GM19438 (cell line): Measurements from ENCODE around the gene FOLR3.
"Not testable (repeated sequence)": the region's sequence is repeated elsewhere in the genome, so short reads cannot be mapped to it uniquely, and the experiment has no call there.

Experiments
- ATAC-seq: cut with Tn5 transposase; IDR thresholded peaks from one replicate; pipeline ENCODE4 v1.9.1; 2021; ENCODE audit warnings: low read depth; ENCODE audit not compliant: unreplicated experiment

Gene FOLR3

DNA sequence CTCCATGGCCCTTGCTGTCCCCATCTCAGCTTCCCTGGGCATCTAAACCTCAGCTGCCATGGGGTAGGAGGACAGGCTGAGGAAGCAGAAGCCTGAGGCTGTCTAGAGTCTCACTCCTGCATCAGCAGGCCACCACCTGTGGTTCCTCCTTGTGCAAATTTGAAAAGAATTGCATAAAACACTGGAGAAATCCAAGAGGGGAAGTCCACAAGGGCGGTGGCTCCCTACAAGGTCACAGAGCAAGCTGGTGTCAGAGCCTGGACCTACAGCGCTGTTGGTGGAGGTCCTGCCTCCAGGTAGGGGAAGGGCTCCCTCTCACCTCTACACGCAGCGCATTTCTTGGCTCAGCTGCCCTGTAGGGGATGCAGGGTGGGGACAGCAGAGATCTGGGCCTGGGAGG is at the start of gene FOLR3:
Gene FOLR3, plus strand, starts transcription at position 253 of the 400 bp plus-strand sequence. CDS start 228 bp downstream, outside the sequence.
- ATAC-seq = not testable (repeated sequence)

- ATAC-seq = no peak
Observed at GRCh38 chr11:72088076-72088808, 47.3 kb upstream of the FOLR3 start.

- ATAC-seq = peak; percentile 55
Observed at GRCh38 chr11:72091292-72091691, 44.2 kb upstream of the FOLR3 start.

GRCh38 chr11:72098741-72099140 is 36.8 kb upstream of the FOLR3 start:
- ATAC-seq = no peak

GRCh38 chr11:72100009-72100408 is 35.5 kb upstream of the FOLR3 start:
- ATAC-seq = no peak

- ATAC-seq = no peak
Observed at GRCh38 chr11:72100462-72100861, 35.1 kb upstream of the FOLR3 start.

DNA sequence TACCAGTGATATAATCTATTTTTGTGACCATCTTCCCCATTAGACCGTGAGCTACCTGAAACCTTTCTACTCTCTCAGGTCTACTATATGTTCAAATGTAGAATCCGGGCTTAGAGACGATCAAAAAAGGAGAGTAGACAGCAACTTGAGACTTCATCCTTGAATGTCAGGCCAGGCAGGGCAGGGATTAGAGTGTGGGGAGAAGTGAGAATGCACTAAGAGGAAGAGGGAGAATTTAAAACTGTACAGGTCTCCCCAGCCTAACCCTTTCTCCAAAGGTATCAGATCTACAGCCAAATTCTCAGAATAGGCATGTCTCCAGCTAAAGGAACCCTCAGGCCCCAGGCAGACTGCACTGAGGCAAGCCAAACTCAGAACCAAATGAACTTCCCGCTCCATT is 33.4 kb upstream of the FOLR3 start:
- ATAC-seq = no peak

- no peak for ATAC-seq
Observed at GRCh38 chr11:72102631-72102945, 32.9 kb upstream of the FOLR3 start.

GRCh38 chr11:72102946-72103753 is 32.4 kb upstream of the FOLR3 start, which contains the start of gene LAMTOR1:
Gene LAMTOR1, minus strand, starts transcription at chr11:72103297. Its CDS starts 73 bp downstream, at chr11:72103224.
- peak; percentile 87 for ATAC-seq

- no peak for ATAC-seq
Observed at GRCh38 chr11:72103754-72104167, 31.8 kb upstream of the FOLR3 start.

- ATAC-seq = no peak
Observed at GRCh38 chr11:72105888-72106287, 29.6 kb upstream of the FOLR3 start, which contains the start of gene TOMT. Gene TOMT, plus strand, starts transcription at chr11:72105924. Its CDS starts 28 bp downstream, at chr11:72105952.

DNA sequence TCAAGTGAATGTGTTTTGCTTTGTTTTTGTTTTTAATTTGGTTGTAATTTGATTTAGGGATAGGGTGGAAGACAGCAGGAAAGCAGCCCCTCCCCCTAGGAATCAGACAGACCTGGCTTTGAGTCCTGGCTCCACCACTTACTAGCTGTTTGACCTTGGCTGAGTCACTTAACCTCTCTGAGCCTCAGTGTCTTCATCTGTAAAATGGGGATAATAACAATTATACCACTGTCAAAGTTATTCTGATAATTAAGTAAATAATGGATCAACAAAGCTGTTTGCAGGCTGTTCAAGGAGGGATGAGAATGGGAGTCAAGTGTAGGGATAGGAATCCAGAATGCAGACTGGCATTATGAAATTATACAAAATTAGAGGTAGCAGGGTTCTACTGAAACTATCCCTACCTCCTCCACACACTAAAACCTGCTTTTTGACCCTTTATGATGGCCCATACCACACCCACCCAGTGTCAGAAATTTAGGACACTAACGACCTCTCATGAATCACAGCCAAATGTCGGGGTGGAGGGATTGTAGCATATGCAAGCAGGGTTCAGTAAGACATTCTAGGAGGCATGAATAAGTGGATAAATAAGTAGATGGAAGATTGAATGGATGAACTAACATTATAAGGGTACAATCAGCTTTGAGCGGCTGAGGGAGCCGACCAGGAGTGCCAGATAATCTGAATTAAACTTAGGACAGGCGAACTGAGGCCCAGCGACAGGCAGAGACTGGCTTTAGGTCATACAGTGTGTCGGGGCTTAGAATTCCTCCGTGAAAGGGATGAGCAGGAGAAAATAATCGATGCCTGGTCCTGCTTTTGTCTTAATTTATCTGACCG is 24.0 kb upstream of the FOLR3 start:
- ATAC-seq = peak; percentile 1

DNA sequence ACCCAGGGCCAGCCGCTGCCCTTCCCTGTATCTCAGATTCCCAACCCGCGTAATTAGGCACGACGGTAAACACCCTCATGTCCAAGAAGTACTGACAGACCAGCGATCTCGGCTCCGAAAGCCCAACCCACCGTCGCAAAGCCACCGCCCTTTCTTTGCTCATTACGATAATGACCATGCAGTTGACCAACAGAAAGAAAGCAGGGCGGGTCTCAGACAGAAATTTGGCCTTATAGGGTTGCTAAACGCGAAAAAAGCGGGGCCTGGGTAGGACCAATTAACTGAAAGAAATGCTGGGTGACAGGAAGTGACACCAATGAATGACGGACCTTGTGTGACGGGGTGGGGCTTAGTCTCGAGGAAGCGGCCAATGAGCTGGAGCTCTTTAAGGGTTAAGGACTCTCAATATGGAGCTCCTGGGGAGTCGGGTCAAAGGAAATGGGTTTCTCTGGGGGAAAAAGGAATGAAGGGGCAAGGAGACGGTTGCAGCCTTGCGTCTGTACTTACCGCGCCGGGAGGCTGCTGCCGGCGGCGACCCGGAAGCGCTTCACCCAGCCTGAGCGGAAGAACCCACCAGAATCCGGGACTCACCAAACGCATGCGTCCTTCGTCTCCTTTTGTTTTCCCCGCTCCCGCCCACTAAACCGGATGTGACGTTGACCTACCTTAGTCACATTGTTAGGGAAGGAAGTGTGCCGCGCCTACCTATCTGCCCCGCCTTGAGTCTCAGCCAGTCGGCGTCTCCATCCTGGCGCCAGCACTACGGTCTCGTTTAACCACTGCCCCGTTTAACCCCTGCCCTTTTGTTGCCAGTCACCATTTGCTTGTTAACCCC is 23.2 kb upstream of the FOLR3 start, which contains the start of gene ANAPC15:
Gene ANAPC15, minus strand, starts transcription at position 553 of the 835 bp plus-strand sequence. CDS start 1,419 bp downstream, outside the sequence.
- ATAC-seq = peak; percentile 90

GRCh38 chr11:72112978-72113808 is 22.3 kb upstream of the FOLR3 start:
- no peak for ATAC-seq

GRCh38 chr11:72114570-72114969 is 21.0 kb upstream of the FOLR3 start:
- no peak for ATAC-seq

GRCh38 chr11:72116019-72116755 is 19.3 kb upstream of the FOLR3 start:
- no peak for ATAC-seq

DNA sequence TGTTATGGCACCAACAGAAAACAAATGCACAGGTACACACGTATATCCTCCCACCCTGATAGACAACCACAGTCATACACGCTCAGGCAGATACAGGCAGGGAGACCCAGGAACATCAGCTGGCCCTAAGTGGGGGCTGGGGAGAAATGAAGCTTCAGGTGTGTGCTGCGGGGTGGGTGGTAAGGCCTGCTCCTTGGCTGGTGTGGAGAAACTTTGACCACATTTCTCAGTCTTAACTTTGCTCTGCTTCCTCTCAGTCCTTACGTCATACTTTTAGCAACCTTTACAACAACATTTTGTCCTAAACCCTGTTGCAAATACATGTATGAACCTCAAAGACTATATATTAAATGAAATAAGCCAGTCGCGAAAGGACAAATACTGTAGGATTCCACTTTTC is 16.3 kb upstream of the FOLR3 start:
- no peak for ATAC-seq

GRCh38 chr11:72120930-72121329 is 14.6 kb upstream of the FOLR3 start:
- ATAC-seq = no peak
